Raji (cell line): ENCODE measurements around the gene IL1RL2.

Experiments
- POLR2A ChIP-seq: IDR thresholded peaks from 2 replicates; pipeline ENCODE4 v1.6.1; 2011; ENCODE audit warnings: low read depth, low read length, control low read depth; ENCODE audit not compliant: insufficient read depth

Gene IL1RL2

DNA sequence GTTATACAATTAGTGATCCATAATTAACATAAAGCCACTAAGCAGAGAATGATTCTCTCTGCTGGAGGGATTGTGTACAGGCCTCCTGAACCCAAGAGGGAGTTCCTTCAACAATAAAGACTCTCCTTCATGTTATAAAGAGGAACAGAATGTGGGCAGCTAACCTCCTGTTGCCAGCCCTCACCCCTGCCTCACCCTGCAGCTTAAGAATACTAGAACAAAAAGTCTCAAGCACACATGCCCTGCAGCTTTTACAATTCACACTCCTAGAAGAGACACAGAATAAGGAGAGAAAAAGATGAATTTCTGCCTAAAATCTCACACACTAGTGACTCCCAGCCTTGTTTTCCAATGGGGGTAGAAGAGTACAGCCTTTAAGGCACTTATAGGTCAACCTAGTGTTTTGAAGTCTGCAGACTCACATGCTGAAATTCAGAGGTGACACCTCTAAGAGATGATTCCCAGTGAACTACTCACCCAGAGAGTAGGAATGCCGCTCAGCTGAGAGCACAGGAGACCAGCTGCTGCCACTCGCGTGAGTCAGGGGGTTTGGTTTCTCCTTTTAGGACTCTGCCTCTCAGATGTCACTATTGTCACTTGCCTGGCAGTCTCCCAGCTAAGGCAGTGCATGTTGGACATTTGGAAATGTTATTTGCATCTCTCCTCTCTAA lies 92.0 kb downstream of the IL1RL2 start:
- TF ChIP-seq POLR2A: no peak

DNA sequence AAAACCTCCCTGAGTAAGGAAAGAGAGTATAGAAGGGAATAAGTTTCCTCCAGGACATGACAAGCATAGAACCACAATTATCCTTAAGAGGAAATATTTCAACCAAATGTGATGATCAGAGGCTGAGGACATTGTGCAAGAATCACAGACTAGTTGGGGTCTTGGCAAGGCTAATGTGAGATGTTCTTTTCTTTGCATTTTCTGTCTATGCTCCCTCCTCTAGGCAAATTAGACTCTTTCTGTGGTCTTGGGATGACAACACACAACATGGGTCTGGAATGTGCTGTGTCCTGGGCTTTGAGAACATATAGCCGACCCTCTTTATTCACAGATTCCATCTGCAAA lies 92.5 kb downstream of the IL1RL2 start:
- TF ChIP-seq POLR2A: no peak

DNA sequence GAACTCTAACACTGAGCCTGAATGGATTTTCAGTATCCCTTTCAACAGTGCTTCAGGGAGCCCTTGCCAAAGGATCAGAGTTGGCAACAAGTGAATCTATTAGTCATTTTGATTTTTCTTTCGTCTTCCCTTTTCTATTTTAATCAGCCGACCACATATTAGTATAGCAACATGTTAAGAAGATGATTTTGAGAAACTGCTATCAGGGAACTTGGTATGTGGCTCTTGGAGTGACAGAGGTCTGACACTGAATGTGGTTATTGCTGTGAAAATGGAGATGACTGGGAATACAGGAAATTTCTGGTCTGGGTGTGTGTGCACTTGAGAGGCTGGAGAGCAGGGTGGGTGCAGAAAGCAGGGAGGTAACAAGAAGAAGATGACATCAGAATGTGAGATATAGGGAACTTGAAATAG lies 95.9 kb downstream of the IL1RL2 start:
- no peak for TF ChIP-seq POLR2A

DNA sequence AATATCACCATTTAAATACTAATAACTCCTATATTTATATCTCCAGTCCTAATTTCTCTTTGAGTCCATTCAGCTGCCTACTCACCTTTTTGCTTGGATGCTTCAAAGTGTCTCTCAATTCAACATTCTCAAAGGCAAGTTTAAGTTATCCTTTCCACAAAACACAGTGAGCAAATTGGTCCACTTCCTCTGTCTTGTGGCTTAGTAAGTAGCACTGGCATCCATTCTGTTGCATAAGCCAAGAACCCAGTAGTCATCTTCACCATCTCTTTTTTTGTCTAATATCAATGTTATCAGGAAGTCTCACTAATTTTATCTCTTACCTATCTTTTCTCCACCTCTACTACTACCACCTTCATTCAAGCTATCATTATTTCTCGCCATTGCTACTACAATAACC lies 97.2 kb downstream of the IL1RL2 start:
- no peak for TF ChIP-seq POLR2A

DNA sequence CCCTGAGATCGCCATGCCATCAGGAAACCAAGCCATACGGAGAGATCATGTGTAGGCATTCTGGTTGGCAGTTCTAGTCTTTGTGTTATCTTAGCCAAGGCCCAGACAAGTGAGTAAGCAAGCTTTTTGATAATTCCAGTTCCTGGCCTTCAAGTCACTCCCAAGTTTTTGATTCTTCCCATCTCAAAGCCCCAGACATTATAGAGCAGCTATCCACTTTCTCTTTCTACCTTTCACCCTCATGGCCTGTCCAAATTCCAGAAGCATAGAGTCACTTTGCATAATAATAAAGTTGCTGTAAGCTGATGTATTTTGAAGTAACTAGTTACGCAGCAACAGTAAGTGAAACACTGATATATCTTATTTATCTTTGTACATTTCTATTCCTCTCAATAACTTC lies 97.8 kb downstream of the IL1RL2 start:
- no peak for TF ChIP-seq POLR2A

DNA sequence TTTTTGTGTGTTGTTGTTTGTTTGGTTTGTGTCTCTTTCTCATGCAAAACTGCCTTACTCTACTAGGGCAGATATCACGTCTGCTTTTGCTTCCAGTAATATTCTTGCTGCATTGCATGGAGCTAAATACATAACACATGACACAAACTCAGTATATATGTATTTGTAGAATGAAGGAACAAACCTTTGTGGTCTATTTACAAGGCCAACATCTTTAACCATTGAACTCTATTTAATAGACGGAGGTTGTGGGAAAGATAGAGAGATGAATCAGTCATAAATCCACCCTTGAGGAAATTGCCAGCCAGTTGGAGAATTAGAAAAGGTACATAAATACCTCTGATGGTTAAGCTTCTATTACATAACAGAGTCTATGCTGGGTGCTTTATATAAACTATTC lies 98.5 kb downstream of the IL1RL2 start:
- TF ChIP-seq POLR2A: no peak

DNA sequence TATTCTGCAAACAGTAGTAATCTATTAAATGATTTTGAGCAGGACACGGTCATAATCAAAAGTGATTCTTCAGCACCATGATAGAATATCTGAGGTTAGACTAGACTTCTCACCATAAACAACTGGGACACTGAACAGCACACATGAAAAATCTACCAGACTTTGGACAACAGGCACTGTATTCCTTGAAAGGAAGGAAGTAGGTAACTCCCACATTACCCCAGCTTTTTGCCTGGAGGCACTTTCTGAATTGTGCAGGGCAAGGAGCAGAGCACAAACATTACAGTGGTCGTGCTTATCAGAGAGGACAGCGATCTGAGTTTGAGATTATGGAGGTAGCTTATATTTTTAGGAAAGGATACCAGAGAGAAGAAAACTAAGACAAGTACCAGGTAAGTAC lies 99.2 kb downstream of the IL1RL2 start:
- TF ChIP-seq POLR2A: no peak

DNA sequence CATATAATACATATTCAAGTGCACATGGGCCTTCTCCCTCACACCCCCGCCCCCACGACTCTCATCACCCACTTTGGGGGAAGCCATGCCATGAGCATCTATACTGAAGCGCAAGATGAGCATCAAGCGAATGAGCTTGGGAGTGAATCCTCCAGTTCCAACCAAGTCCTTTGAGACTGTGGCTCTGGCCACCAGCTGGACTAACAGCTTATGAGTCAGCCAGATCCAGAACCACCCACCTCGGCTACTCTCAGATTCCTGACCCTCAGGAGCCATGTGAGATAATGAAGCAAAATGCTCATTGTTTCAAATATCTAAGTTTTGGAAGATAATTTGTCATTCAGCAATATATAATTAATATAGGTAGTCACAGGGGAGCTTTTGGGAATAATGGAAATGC lies 102.3 kb downstream of the IL1RL2 start:
- no peak for TF ChIP-seq POLR2A
